Stimulated activated naive CD8-positive, alpha-beta T cell treated with anti-CD3 and anti-CD28 coated beads, Interleukin-15, Interleukin-2, amounts not matched to agents 100 U/mL and 50 U/mL, for 24 hours (primary cell): ENCODE measurements around the gene RPTOR.
"Not testable (repeated sequence)": the region's sequence is repeated elsewhere in the genome, so short reads cannot be mapped to it uniquely, and the experiment has no call there.

Experiments used
- ATAC-seq: fragments of 150-1000 bp; cut with Tn5 transposase; one replicate; pipeline ENCODE4 v1.10.0; 2021
- DNase-seq: peaks from one replicate; pipeline ENCODE4 v3.0.0; 2021

The RPTOR gene

DNA sequence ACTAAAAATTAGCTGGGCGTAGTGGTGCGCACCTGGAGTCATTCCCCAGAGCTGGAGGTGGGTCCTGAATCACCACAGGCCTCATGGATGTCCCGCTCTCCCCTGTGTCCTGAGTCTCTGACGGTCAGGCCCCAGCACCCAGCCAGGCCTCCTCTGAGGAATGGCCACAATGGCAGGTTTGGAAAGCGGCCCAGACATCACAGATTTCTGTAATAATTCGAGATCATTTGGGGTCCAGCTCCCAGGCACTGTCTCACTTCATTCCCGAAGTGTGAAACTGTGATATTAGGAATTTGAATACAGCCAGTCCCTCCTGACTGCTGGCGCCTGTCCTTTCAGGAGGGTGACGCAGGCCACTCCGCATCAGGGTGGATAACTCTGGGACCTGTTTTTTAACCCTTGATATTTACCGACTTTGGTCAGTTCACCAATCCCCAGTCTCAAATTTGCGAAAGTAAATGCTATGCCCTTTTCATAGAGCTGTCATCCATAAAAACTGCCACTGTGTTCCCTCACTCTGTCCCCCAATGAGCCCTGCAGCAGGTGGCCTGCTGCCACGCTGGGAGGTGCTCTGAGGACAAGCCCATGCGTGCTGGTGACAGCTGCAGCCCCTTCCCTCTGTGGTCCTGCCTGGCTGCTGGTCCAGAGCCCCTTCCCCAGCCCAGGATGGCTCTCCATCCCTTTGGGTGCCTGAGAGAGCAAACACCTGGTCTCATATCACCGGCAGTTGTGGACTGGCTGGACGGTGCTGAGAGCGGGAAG, 28.3 kb upstream of the RPTOR start:
- no peak for ATAC-seq
- no peak for DNase-seq

GRCh38 chr17:80517641-80518040, 27.0 kb upstream of the RPTOR start:
- ATAC-seq (no peak), DNase-seq (no peak)

- no peak for ATAC-seq
- DNase-seq = no peak
Observed at GRCh38 chr17:80518392-80518791, 26.2 kb upstream of the RPTOR start.

DNA sequence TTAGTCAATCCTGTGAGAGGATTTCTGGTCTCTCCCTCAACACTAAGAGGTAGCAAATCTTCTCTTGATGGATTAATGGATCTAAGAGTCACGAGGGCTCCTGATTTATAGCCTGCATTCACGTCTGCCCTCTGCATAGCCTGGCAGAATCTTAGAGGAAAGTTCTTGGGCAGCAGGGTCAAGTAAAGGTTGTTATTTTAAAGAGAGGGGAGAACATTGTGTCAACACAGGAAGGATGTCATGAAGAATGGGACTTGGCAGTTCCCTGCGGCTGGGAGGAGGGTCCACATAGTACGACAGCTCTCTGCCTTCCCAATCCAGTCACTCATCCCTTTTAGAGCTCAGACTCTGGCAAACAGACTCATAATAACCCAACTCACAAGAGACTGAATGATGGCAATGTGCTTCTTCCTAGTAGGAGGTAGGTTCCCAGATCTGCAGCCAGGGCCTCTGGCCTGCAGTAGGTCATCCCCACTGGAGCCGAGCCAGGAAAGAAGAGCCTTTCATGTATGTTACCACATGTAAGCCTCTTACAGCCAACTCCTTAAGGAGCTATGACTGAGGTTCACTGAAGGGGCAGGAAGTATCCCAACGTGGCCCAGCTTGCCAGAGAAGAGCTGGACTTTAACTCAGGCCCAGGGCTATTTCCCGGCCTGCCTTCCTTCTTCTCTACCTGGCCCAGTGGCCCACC, 25.4 kb upstream of the RPTOR start:
- no peak for DNase-seq

GRCh38 chr17:80520810-80521455, 23.7 kb upstream of the RPTOR start:
- no peak for ATAC-seq
- no peak for DNase-seq

More for the DNA sequence above, 25.4 kb upstream of the RPTOR start:
- ATAC-seq = no peak

DNA sequence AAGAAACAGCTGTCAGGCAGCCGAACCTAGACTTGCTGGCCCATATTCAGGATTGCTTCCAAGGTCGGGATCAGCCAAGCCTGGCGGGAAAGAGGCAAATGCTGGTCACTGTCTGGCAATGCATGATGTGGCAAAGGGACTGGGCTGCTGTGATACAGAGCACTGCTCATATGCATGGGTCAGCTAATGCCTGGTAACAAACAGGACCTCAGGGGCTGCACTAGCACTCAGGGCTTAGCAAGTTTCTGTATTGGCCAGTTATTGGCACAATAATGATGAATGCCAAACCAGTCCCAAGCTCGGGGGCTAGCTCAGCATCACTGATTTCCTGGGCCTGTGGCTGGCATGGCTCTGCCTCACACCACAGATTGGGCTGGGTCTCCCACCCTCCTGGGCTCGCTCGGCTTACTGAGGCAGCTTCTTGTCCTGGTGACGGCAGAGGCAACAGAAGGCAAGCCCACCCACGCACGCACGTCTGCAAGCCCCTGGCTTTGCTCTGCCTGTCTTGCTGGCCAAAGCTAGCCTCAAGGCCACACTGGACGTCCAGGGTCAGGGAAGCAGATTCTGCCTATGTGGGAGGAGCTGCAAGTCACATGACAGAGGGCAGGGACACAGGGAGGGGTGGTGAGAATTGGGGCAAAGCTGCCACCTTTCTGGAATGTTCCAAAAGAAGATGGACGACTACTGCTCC, 21.4 kb upstream of the RPTOR start:
- no peak for ATAC-seq
- DNase-seq = no peak

GRCh38 chr17:80523956-80524712, 20.5 kb upstream of the RPTOR start:
- no peak for ATAC-seq
- no peak for DNase-seq

DNA sequence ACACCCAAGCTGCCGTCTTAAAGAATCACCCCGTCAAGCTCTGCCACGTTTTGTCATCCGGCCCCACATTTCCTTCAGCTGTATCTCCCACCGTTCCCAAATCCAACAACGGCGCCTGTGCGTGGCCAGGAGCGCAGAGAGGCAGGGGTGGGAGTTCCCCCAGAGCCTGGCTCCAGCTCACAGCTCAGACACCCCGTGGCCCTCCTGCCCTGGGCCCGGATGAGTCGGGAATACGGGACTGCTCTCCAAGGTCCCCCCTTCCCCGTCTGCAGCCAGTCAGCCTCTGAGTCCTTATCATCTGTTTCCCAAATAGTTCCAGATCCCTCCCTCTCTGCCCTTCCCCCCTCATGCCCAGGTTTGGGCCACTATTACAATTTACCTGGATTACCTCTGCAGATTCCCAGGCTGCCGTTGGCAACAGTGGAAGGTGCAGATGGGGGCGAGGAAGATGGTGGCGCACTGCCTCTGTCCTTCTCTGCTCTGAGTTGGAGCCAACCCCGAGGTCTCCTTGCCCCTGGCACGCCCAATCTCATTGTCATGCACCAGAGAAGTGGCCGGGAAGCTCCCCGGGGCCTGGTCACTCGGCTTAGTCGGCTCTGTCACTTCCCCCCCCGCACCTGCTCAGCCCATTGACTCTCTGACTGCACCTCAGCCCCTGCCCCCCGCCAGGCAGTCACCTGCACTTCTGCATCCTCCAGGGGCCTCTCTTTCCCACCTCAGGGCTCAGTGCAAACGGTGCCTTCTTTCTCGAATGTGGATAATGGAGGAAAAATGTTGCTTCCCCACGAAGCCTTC, 18.3 kb upstream of the RPTOR start:
- ATAC-seq = no peak
- no peak for DNase-seq

GRCh38 chr17:80527016-80527645, 17.5 kb upstream of the RPTOR start:
- ATAC-seq (no peak), DNase-seq (no peak)

DNA sequence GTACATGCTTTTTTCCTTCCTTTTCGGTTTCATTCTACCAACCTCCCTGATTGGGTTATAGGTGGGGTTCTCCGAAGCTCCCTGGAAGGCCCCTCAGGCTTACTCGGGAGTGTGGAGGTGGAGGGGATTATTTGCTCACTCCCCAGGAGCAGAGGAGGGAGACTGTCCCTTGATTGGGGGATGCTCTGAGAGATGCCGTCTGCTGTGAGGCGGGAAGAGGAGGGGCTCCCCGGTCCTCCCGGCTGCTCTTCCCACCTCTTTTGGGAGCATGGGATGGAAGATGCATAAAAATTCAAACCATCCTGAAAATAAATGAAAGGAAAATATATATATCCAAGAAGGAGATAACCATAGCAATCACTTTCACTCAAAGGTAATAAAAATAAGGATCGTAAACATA, 16.1 kb upstream of the RPTOR start:
- no peak for ATAC-seq
- no peak for DNase-seq

DNA sequence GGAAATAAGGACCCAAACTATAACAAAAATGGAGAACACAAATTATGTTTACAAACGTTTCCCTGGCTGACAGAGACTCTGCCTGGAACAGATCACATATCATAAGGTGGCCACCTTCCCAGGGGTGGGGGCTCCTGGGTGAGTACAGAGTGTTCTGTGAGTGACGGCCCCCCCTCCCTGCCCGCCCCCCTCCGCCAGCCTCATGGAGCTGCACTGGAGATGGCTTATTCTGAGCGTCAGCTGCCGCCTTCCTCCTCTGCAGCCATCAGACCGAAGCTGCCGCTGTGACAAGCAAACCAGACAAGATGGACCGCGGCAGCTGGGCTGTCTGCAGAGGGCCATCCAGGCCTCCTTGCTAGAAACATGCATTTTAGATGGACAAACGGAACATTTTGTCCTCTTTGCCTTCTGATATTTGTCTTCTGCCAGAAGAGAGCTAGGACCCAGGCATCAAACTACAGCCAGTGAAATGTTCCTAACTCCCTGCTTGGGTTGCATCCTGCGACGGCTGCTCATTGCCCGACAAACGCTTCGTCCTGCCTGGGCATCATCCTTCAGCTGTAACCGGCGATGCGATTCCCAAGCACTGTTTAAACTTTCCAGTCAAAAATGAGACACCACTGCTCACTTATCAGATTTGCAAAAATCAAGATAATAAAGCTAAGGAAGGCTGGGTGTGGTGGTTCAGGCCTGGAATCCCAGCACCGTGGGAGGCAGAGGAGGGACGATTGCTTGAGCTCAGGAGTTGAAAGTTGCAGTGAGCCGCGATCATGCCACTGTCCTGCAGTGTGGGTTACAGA, 15.3 kb upstream of the RPTOR start:
- no peak for ATAC-seq
- DNase-seq = no peak

GRCh38 chr17:80529904-80530292, 14.7 kb upstream of the RPTOR start:
- ATAC-seq = no peak
- DNase-seq = no peak

- DNase-seq (no peak), ATAC-seq (no peak)
Observed at GRCh38 chr17:80531400-80531799, 13.2 kb upstream of the RPTOR start.

- ATAC-seq, DNase-seq: not testable (repeated sequence)
Observed at GRCh38 chr17:80537386-80537785, 7.3 kb upstream of the RPTOR start.

GRCh38 chr17:80538484-80538883, 6.2 kb upstream of the RPTOR start:
- ATAC-seq = no peak

DNA sequence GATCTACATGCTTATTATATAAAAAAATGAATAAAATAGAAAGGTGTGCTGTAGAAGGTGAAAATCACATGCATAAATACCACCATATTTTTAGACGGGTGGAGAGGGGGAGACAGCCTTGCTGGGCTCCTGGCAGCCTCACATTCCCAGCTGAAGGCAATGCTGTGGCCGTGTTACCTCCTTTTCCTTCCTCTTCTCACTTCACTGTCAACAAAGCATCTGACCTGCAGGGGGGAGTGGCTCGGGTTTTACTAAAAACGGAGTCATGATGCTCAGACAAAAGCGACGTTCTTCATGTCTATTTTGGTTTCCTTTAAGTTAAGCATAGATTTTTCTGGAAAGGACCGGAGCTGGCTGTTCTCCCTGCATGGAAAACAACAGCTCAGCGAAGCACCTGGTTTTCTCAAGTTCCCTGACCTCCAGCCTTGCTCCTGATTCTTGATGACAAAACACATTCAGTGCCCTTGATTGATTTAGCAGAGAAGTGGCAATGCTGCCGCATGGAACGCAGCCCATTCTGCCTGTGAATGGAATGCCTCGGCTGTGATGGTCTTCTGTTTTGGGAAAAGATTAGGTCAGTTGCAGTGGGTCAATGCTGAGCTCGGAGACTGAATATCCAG, 5.5 kb upstream of the RPTOR start:
- ATAC-seq (no peak), DNase-seq (no peak)

More at GRCh38 chr17:80538484-80538883, 6.2 kb upstream of the RPTOR start:
- DNase-seq = no peak

GRCh38 chr17:80545499-80545826, 825 bp downstream of the RPTOR start:
- ATAC-seq = no peak
- DNase-seq = peak; percentile 12

DNA sequence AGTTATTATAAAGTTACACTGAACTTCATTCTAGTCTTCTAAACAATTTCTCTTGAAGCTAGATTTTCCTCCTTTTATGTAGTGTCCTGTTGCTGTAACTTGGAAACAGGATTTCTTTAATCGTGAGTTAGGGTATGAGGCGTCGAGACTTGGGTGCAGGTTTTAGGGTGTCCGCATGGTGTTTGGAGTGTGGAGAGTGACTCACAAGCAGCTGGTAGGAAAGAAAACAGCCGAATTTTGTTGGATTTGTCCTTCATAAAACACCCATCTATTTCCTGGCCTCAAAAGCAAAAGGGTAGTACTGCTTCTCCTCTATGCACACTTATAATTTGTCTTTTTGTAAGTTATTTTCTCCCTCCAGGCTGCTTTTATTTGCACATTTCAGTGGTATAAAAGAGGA, 1.6 kb downstream of the RPTOR start:
- ATAC-seq (no peak), DNase-seq (no peak)

GRCh38 chr17:80552523-80552922, 7.9 kb downstream of the RPTOR start:
- DNase-seq = no peak
- no peak for ATAC-seq
